ENCODE results near the gene RAC3. TPM values are rescaled to one million over a fixed set of nuclear protein-coding genes. Genes with fewer than 3 reads are reported as not detected.

RAC3 gene
- total and polyA plus RNA-seq, 10 donors: 0.60 to 3.4 (median 1.1) TPM; not detected in 2

DNA sequence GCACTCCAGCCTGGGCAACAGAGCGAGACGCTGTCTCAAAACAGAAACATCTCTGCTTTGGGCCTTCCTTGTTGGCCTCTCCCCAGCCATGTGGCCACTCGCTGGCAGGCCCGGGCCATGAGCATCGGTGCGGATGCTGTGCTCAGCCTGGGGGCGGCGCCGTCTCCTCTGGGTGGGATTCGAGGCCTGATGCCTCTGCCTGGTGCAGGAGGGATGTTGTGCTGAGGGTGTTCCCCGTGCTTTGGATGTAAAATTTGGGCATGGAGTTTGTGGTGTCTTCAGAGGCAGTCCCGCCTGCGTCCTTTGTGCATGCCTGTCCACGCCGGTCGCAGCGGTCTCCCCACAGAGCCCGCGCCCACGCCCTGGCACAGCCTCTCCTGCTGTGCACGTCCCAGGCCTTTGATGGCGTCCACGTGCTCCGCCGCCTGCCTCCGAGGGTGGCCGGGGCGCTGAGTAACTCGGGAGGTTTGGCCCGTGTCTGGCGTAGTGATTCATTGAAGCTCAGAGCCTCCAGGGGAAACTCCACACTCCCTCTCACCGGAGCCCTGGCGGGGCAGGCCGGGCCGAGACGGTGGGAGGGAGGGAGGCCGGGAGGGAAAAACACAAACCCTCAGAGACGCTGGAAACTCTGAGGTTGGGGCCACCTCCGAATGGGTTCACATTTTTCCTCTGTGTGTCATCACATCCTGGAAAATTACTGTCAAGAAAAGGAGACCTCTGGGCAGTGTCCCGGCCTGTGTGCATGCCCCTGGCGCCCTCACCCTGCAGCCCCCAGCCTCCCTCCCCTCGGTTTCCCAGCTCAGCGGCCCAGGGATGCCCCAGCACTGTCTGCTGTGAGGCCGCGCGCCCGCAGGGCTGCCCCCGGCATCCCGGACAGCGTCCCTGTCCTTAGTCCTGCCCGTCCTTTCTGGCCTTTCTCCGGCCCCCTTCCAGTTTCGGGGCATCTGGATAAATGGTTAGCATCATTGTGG is 27.8 kb upstream of the RAC3 start:
- Histone ChIP-seq H3K4me3 (no peak overlapping the region), H3K27me3 (replicated peaks in 1 of 7) (no peaks in the 10 kb centered on the region), H3K9me3 (no peaks in the 10 kb centered on the region), H3K4me1 (peaks cover 0 to 13% (median 2%) of the 10 kb centered on the region in 6 donors), H3K27ac (no peak overlapping the region), H3K36me3 (peaks cover 0 to 30% (median 0%) of the 10 kb centered on the region in 6 donors)
- DNase-seq: no peak
- 73 to 92% (median 86%) methylated on average over 49 to 53 of the region's 53 CpGs for WGBS, 5 donors
- TF ChIP-seq, protein P1, sequence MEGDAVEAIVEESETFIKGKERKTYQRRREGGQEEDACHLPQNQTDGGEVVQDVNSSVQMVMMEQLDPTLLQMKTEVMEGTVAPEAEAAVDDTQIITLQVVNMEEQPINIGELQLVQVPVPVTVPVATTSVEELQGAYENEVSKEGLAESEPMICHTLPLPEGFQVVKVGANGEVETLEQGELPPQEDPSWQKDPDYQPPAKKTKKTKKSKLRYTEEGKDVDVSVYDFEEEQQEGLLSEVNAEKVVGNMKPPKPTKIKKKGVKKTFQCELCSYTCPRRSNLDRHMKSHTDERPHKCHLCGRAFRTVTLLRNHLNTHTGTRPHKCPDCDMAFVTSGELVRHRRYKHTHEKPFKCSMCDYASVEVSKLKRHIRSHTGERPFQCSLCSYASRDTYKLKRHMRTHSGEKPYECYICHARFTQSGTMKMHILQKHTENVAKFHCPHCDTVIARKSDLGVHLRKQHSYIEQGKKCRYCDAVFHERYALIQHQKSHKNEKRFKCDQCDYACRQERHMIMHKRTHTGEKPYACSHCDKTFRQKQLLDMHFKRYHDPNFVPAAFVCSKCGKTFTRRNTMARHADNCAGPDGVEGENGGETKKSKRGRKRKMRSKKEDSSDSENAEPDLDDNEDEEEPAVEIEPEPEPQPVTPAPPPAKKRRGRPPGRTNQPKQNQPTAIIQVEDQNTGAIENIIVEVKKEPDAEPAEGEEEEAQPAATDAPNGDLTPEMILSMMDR (IDR thresholded peaks at IDR 0.05 in 8 of 11, conservative IDR thresholded peaks at IDR 0.05 in 3 of 11): no peak
- peak in 1 of 3 donors; percentile 33 for TF ChIP-seq POLR2AphosphoS5 (IDR thresholded peaks at IDR 0.05)
- intact Hi-C loops (cut with DNase I; ENCODE audit: low total_unique reads): no loop called here

DNA sequence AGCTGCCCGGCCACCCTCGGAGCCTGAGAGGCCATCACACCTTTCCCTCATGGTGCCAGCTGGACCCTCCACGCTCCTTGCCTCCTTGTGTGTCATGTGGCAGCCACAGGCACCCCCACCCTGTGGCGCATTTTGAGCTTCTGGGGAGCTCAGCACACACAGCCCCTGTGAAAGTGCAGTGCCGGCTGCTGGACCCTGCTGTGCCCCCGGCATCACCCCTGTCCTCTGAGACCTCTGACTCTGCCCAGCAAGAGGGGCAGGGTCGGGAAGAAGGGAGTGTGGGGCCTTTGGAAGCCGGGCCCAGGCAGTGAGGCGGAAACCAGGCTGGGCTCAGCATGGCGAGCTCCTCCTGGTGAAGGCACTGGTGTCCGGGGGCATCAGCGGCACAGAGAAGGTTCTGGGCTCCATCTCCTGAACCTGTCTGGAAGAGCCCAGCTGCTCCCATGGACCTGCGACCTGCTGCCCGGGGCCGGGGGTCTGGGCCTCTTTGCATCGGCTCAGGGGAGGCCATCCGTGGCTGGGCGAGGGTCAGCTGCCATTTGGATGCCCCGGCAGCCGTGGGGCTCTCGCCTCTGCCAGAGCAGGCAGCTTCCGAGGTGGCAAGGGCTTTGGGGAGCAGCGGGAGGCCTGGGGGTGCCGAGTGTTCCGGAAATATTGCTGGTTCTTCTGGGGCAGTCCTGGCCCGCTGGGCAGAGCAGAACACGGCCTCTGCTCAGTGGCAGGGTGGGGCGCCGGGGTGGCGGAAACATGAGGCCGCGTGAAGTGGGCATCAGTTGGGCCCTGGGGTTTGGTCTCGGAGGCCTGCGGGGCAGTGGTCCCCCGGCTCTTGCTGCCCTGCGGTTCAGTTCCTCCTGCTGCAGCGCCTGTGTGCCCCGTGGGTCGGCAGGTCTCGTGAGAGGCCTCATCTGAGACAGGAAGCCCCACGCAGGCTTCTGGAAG is 26.7 kb upstream of the RAC3 start:
- TF ChIP-seq POLR2AphosphoS5 (IDR thresholded peaks at IDR 0.05) (no peak), POLR2A (IDR thresholded peaks at IDR 0.05) (no peak)
- TF ChIP-seq, protein P1 (IDR thresholded peaks at IDR 0.05 in 8 of 11, conservative IDR thresholded peaks at IDR 0.05 in 3 of 11): no peak
- intact Hi-C loops (cut with DNase I; ENCODE audit: low total_unique reads): no loop called here
- DNase-seq: no peak
- Histone ChIP-seq H3K4me3 (no peak overlapping the region), H3K9me3 (no peaks in the 10 kb centered on the region), H3K27me3 (replicated peaks in 1 of 7) (no peaks in the 10 kb centered on the region), H3K4me1 (peaks cover 0 to 13% (median 2%) of the 10 kb centered on the region in 6 donors), H3K36me3 (peaks cover 0 to 30% (median 2%) of the 10 kb centered on the region in 6 donors), H3K27ac (no peak overlapping the region)
- 82 to 89% (median 83%) methylated on average over 29 to 41 of the region's 41 CpGs for WGBS, 5 donors

DNA sequence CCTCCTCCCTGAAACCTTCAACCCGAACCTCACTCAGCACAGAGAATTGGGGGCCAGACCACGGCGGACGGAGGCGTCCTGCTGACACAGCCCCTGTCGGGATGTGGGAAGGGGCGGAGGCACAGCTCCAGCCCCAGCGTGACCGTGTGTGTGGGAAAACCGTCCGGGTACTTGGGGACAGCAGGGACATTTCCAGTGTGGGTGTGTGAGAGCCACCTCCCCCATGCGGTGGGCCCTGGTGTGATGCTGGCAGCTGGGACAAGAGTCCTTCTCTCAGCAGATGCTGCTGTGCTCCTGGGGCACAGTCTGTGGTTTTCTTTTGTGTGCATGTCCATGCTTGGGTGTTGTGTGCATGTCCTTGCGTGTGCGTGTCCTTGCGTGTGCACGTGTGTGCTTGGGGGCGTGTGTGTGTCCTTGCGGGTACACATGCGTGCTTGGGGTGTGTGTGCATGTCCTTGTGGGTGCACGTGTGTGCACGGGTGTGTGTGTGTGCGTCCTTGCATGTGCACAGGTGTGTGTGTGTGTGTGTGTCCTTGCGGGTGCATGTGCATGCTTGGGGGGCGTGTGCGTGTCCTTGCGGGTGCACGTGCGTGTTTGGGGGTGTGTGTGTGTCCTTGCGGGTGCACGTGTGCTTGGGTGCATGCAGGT is 25.7 kb upstream of the RAC3 start:
- Histone ChIP-seq H3K9me3 (no peaks in the 10 kb centered on the region), H3K27ac (no peak overlapping the region), H3K4me3 (no peak overlapping the region), H3K4me1 (peaks cover 0 to 13% (median 2%) of the 10 kb centered on the region in 6 donors), H3K27me3 (replicated peaks in 1 of 7) (no peaks in the 10 kb centered on the region), H3K36me3 (peaks cover 0 to 29% (median 2%) of the 10 kb centered on the region in 6 donors)
- TF ChIP-seq POLR2A (IDR thresholded peaks at IDR 0.05): no peak
- TF ChIP-seq, protein P1 (IDR thresholded peaks at IDR 0.05 in 8 of 11, conservative IDR thresholded peaks at IDR 0.05 in 3 of 11): no peak
- no peak for TF ChIP-seq POLR2AphosphoS5 (IDR thresholded peaks at IDR 0.05)
- no peak for DNase-seq
- intact Hi-C loops (cut with DNase I; ENCODE audit: low total_unique reads): no loop called here
- WGBS, 5 donors: 86 to 94% (median 88%) methylated on average over 18 to 30 of the region's 30 CpGs
